GM23338 (cell line): ENCODE measurements around the gene PSMD3. TPM values are rescaled to one million over a fixed set of nuclear protein-coding genes. Genes with fewer than 3 reads are reported as not detected.
A peak's percentile ranks its signal among the peaks of the same experiment; 100 is the strongest.

Source experiments
- ATAC-seq: fragments of 200-7000 bp; cut with Tn5 transposase; 3 replicates; pipeline ENCODE4 v1.9.1; 2020
- DNase-seq: peaks from one replicate; pipeline ENCODE4 v3.0.0-alpha.2; 2015; ENCODE audit warnings: low spot score
- H2AFZ ChIP-seq: fragments of 200-600 bp; sonication (generic); 2 replicates; pipeline ENCODE4 v1.8.0; 2016; ENCODE audit warnings: antibody characterized with exemption, mild to moderate bottlenecking, moderate library complexity
- H3F3A ChIP-seq: fragments of 200-600 bp; sonication (generic); replicated peaks from 2 replicates; pipeline ENCODE4 v1.8.0; 2017; ENCODE audit warnings: antibody characterized with exemption, mixed run types, low read depth
- H3K27ac ChIP-seq: fragments of 200-600 bp; sonication (generic); 2 replicates; pipeline ENCODE4 v1.6.1; 2016; ENCODE audit warnings: low read depth
- H3K27me3 ChIP-seq: fragments of 200-600 bp; sonication (generic); 2 replicates; pipeline ENCODE4 v1.8.0; 2016; ENCODE audit warnings: mild to moderate bottlenecking, mixed run types, moderate library complexity; ENCODE audit not compliant: insufficient read depth
- H3K36me3 ChIP-seq: fragments of 200-600 bp; sonication (generic); 2 replicates; pipeline ENCODE4 v1.8.0; 2016; ENCODE audit warnings: mild to moderate bottlenecking; ENCODE audit not compliant: insufficient read depth
- H3K4me1 ChIP-seq: fragments of 200-600 bp; sonication (generic); 2 replicates; pipeline ENCODE4 v1.8.0; 2016; ENCODE audit warnings: mild to moderate bottlenecking, moderate library complexity; ENCODE audit not compliant: insufficient read depth
- H3K4me2 ChIP-seq: fragments of 200-600 bp; sonication (generic); 2 replicates; pipeline ENCODE4 v1.7.1; 2017; ENCODE audit warnings: mixed run types
- H3K4me3 ChIP-seq: fragments of 200-600 bp; sonication (generic); 2 replicates; pipeline ENCODE4 v1.6.1; 2016; ENCODE audit warnings: mixed run types
- H3K79me2 ChIP-seq: fragments of 200-600 bp; sonication (generic); replicated peaks from 2 replicates; pipeline ENCODE4 v1.8.0; 2017; ENCODE audit warnings: mild to moderate bottlenecking; ENCODE audit not compliant: insufficient read depth
- H3K9me2 ChIP-seq: fragments of 200-600 bp; sonication (generic); 2 replicates; pipeline ENCODE4 v1.8.0; 2017; ENCODE audit not compliant: insufficient read depth
- H4K20me1 ChIP-seq: fragments of 200-600 bp; sonication (generic); replicated peaks from 2 replicates; pipeline ENCODE4 v1.8.0; 2017; ENCODE audit warnings: mild to moderate bottlenecking; ENCODE audit not compliant: insufficient read depth
- H3K27ac Mint-ChIP-seq: 2 replicates; pipeline ENCODE4 v1.8.0; 2020; ENCODE audit warnings: inconsistent platforms, mild to moderate bottlenecking, moderate library complexity, mixed read lengths
- H3K27me3 Mint-ChIP-seq: 3 replicates; pipeline ENCODE4 v1.8.0; 2022; ENCODE audit warnings: low read depth, mild to moderate bottlenecking, moderate library complexity, mixed read lengths, inconsistent platforms; ENCODE audit not compliant: insufficient read depth, poor library complexity
- H3K36me3 Mint-ChIP-seq: 3 replicates; pipeline ENCODE4 v1.8.0; 2021; ENCODE audit warnings: low read depth, mild to moderate bottlenecking, inconsistent platforms, moderate library complexity, mixed read lengths
- H3K4me1 Mint-ChIP-seq: 3 replicates; pipeline ENCODE4 v1.8.0; 2020; ENCODE audit warnings: mild to moderate bottlenecking, inconsistent platforms, mixed read lengths
- H3K4me3 Mint-ChIP-seq: 3 replicates; pipeline ENCODE4 v1.8.0; 2021; ENCODE audit warnings: moderate library complexity, mild to moderate bottlenecking, inconsistent platforms, mixed read lengths
- H3K9me3 Mint-ChIP-seq: 3 replicates; pipeline ENCODE4 v1.8.0; 2020; ENCODE audit warnings: moderate library complexity, mild to moderate bottlenecking, inconsistent platforms, mixed read lengths
- CREB1 ChIP-seq: fragments of 250-450 bp; sonication (Bioruptor Pico); IDR thresholded peaks from 2 replicates; pipeline ENCODE4 v1.5.0; 2020; ENCODE audit warnings: low read depth, mild to moderate bottlenecking, moderate library complexity
- EZH2 ChIP-seq: fragments of 200-600 bp; sonication (generic); IDR thresholded peaks from one replicate; pipeline ENCODE4 v1.8.0; 2017; ENCODE audit warnings: antibody characterized with exemption, mild to moderate bottlenecking, low read depth; ENCODE audit not compliant: unreplicated experiment
- EZH2phosphoT487 ChIP-seq: fragments of 200-600 bp; sonication (generic); IDR thresholded peaks from one replicate; pipeline ENCODE4 v1.8.1; 2018; ENCODE audit warnings: antibody characterized with exemption; ENCODE audit not compliant: unreplicated experiment
- JUNB ChIP-seq: IDR thresholded peaks from one replicate; pipeline ENCODE4 v1.6.1; 2016; ENCODE audit warnings: antibody characterized with exemption; ENCODE audit not compliant: unreplicated experiment
- NANOG ChIP-seq: IDR thresholded peaks from 2 replicates; pipeline ENCODE4 v1.6.1; 2016; ENCODE audit warnings: antibody characterized with exemption, borderline replicate concordance
- POLR2AphosphoS5 ChIP-seq: IDR thresholded peaks from 2 replicates; pipeline ENCODE4 v1.6.1; 2016; ENCODE audit warnings: antibody characterized with exemption, low read depth
- STAT1 ChIP-seq: IDR thresholded peaks from one replicate; pipeline ENCODE4 v1.6.1; 2016; ENCODE audit warnings: antibody characterized with exemption; ENCODE audit not compliant: unreplicated experiment
- ZNF114 ChIP-seq: fragments of 250-450 bp; sonication (Bioruptor Pico); IDR thresholded peaks from 2 replicates; pipeline ENCODE4 v1.5.0; 2020; ENCODE audit warnings: mild to moderate bottlenecking, moderate library complexity
- ZNF331 ChIP-seq: fragments of 250-450 bp; sonication (Bioruptor Pico); IDR thresholded peaks from 2 replicates; pipeline ENCODE4 v1.5.0; 2020; ENCODE audit warnings: low read depth, mild to moderate bottlenecking, moderate library complexity
- polyA plus RNA-seq: library from polyadenylated mRNA; unstranded; fragments of >200 nt; fragmentation: Nextera tagmentation; extraction: Ambion mirVana; gene quantifications from 2 replicates; pipeline ENCODE4 v1.2.1, GENCODE V29; 2016
- total RNA-seq: library from RNA; depleted of rRNA; stranded (reverse); fragments of >200 nt; shearing (Covaris generic); gene quantifications from 2 replicates; pipeline ENCODE4 v1.2.3, GENCODE V29; 2014
- TF ChIP-seq, protein P1 (sequence below), 2 experiments: fragments of 200-600 bp in 1 of 2; sonication (generic) in 1 of 2; conservative IDR thresholded peaks; 2 replicates each; pipeline versions ENCODE4 v1.5.1 to v1.6.1; 2016 to 2017; ENCODE audit warnings: antibody characterized with exemption in 2 of 2, low read depth in 2 of 2, mild to moderate bottlenecking in 2 of 2, moderate library complexity in 1 of 2
- TF ChIP-seq, protein P2 (sequence below): IDR thresholded peaks from 2 replicates; pipeline ENCODE4 v1.6.1; 2016; ENCODE audit warnings: antibody characterized with exemption
- TF ChIP-seq, protein P3 (sequence below): fragments of 250-450 bp; sonication (Bioruptor Pico); IDR thresholded peaks from 2 replicates; pipeline ENCODE4 v1.5.0; 2020; ENCODE audit warnings: mild to moderate bottlenecking, moderate library complexity
- TF ChIP-seq, protein P4 (sequence below): IDR thresholded peaks from one replicate; pipeline ENCODE4 v1.6.1; 2018; ENCODE audit warnings: antibody characterized with exemption; ENCODE audit not compliant: unreplicated experiment

The PSMD3 gene
- total and polyA plus RNA-seq, 2 experiments from 2014 or later, result 112 to 217 TPM

- Mint-ChIP-seq H3K27me3 (peaks cover 30% of the 10 kb centered on the region), H3K27ac (no peak overlapping the region), H3K36me3 (peaks cover 5% of the 10 kb centered on the region; the same call in 1 of the 3 replicates), H3K4me1 (peaks cover 40% of the 10 kb centered on the region), H3K4me3 (no peak overlapping the region), H3K9me3 (0 out of 3 replicates have a peak, but pooled peaks cover 5% of the 10 kb centered on the region)
- Histone ChIP-seq H3K79me2 (no peaks in the 10 kb centered on the region), H3K4me1 (peaks cover 24% of the 10 kb centered on the region), H4K20me1 (no peaks in the 10 kb centered on the region), H3K9me2 (no peaks in the 10 kb centered on the region), H3K36me3 (no peaks in the 10 kb centered on the region), H3F3A (peaks cover 4% of the 10 kb centered on the region; the same call in 1 of the 2 replicates), H3K27ac (no peak overlapping the region), H3K4me3 (no peak overlapping the region), H3K4me2 (no peak overlapping the region), H2AFZ (0 out of 2 replicates have a peak overlapping the region, but pooled peaks have one; percentile 56), H3K27me3 (no peaks in the 10 kb centered on the region)
- DNase-seq (no peak), ATAC-seq (no peak)
- TF ChIP-seq, protein P1, sequence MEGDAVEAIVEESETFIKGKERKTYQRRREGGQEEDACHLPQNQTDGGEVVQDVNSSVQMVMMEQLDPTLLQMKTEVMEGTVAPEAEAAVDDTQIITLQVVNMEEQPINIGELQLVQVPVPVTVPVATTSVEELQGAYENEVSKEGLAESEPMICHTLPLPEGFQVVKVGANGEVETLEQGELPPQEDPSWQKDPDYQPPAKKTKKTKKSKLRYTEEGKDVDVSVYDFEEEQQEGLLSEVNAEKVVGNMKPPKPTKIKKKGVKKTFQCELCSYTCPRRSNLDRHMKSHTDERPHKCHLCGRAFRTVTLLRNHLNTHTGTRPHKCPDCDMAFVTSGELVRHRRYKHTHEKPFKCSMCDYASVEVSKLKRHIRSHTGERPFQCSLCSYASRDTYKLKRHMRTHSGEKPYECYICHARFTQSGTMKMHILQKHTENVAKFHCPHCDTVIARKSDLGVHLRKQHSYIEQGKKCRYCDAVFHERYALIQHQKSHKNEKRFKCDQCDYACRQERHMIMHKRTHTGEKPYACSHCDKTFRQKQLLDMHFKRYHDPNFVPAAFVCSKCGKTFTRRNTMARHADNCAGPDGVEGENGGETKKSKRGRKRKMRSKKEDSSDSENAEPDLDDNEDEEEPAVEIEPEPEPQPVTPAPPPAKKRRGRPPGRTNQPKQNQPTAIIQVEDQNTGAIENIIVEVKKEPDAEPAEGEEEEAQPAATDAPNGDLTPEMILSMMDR (conservative IDR thresholded peaks at IDR 0.05; ENCODE audit: low read depth in 2 of 2), result no peak
- TF ChIP-seq EZH2phosphoT487 (no peak), POLR2AphosphoS5 (no peak), JUNB (no peak), ZNF331 (no peak), NANOG (no peak), STAT1 (no peak), ZNF114 (CRISPR knock-in tag) (no peak), EZH2 (no peak), CREB1 (no peak)
- TF ChIP-seq, protein P2, sequence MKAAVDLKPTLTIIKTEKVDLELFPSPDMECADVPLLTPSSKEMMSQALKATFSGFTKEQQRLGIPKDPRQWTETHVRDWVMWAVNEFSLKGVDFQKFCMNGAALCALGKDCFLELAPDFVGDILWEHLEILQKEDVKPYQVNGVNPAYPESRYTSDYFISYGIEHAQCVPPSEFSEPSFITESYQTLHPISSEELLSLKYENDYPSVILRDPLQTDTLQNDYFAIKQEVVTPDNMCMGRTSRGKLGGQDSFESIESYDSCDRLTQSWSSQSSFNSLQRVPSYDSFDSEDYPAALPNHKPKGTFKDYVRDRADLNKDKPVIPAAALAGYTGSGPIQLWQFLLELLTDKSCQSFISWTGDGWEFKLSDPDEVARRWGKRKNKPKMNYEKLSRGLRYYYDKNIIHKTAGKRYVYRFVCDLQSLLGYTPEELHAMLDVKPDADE, result no peak
- TF ChIP-seq, protein P3, sequence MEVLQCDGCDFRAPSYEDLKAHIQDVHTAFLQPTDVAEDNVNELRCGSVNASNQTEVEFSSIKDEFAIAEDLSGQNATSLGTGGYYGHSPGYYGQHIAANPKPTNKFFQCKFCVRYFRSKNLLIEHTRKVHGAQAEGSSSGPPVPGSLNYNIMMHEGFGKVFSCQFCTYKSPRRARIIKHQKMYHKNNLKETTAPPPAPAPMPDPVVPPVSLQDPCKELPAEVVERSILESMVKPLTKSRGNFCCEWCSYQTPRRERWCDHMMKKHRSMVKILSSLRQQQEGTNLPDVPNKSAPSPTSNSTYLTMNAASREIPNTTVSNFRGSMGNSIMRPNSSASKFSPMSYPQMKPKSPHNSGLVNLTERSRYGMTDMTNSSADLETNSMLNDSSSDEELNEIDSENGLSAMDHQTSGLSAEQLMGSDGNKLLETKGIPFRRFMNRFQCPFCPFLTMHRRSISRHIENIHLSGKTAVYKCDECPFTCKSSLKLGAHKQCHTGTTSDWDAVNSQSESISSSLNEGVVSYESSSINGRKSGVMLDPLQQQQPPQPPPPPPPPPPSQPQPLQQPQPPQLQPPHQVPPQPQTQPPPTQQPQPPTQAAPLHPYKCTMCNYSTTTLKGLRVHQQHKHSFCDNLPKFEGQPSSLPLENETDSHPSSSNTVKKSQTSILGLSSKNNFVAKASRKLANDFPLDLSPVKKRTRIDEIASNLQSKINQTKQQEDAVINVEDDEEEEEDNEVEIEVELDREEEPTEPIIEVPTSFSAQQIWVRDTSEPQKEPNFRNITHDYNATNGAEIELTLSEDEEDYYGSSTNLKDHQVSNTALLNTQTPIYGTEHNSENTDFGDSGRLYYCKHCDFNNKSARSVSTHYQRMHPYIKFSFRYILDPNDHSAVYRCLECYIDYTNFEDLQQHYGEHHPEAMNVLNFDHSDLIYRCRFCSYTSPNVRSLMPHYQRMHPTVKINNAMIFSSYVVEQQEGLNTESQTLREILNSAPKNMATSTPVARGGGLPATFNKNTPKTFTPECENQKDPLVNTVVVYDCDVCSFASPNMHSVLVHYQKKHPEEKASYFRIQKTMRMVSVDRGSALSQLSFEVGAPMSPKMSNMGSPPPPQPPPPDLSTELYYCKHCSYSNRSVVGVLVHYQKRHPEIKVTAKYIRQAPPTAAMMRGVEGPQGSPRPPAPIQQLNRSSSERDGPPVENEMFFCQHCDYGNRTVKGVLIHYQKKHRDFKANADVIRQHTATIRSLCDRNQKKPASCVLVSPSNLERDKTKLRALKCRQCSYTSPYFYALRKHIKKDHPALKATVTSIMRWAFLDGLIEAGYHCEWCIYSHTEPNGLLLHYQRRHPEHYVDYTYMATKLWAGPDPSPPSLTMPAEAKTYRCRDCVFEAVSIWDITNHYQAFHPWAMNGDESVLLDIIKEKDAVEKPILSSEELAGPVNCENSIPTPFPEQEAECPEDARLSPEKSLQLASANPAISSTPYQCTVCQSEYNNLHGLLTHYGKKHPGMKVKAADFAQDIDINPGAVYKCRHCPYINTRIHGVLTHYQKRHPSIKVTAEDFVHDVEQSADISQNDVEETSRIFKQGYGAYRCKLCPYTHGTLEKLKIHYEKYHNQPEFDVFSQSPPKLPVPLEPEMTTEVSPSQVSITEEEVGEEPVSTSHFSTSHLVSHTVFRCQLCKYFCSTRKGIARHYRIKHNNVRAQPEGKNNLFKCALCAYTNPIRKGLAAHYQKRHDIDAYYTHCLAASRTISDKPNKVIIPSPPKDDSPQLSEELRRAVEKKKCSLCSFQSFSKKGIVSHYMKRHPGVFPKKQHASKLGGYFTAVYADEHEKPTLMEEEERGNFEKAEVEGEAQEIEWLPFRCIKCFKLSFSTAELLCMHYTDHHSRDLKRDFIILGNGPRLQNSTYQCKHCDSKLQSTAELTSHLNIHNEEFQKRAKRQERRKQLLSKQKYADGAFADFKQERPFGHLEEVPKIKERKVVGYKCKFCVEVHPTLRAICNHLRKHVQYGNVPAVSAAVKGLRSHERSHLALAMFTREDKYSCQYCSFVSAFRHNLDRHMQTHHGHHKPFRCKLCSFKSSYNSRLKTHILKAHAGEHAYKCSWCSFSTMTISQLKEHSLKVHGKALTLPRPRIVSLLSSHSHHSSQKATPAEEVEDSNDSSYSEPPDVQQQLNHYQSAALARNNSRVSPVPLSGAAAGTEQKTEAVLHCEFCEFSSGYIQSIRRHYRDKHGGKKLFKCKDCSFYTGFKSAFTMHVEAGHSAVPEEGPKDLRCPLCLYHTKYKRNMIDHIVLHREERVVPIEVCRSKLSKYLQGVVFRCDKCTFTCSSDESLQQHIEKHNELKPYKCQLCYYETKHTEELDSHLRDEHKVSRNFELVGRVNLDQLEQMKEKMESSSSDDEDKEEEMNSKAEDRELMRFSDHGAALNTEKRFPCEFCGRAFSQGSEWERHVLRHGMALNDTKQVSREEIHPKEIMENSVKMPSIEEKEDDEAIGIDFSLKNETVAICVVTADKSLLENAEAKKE, result no peak
- TF ChIP-seq, protein P4, sequence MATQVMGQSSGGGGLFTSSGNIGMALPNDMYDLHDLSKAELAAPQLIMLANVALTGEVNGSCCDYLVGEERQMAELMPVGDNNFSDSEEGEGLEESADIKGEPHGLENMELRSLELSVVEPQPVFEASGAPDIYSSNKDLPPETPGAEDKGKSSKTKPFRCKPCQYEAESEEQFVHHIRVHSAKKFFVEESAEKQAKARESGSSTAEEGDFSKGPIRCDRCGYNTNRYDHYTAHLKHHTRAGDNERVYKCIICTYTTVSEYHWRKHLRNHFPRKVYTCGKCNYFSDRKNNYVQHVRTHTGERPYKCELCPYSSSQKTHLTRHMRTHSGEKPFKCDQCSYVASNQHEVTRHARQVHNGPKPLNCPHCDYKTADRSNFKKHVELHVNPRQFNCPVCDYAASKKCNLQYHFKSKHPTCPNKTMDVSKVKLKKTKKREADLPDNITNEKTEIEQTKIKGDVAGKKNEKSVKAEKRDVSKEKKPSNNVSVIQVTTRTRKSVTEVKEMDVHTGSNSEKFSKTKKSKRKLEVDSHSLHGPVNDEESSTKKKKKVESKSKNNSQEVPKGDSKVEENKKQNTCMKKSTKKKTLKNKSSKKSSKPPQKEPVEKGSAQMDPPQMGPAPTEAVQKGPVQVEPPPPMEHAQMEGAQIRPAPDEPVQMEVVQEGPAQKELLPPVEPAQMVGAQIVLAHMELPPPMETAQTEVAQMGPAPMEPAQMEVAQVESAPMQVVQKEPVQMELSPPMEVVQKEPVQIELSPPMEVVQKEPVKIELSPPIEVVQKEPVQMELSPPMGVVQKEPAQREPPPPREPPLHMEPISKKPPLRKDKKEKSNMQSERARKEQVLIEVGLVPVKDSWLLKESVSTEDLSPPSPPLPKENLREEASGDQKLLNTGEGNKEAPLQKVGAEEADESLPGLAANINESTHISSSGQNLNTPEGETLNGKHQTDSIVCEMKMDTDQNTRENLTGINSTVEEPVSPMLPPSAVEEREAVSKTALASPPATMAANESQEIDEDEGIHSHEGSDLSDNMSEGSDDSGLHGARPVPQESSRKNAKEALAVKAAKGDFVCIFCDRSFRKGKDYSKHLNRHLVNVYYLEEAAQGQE, result no peak
These were observed 33.9 kb downstream of the PSMD3 start for GRCh38 chr17:40014375-40014980.
